GM18867 (cell line): ENCODE measurements around the gene PRR20D.
"Not testable (repeated sequence)": the region's sequence is repeated elsewhere in the genome, so short reads cannot be mapped to it uniquely, and the experiment has no call there.

ENCODE experiments used
- ATAC-seq: cut with Tn5 transposase; IDR thresholded peaks from one replicate; pipeline ENCODE4 v1.9.1; 2021; ENCODE audit warnings: mild to moderate bottlenecking, moderate library complexity; ENCODE audit not compliant: unreplicated experiment

The PRR20D gene

DNA sequence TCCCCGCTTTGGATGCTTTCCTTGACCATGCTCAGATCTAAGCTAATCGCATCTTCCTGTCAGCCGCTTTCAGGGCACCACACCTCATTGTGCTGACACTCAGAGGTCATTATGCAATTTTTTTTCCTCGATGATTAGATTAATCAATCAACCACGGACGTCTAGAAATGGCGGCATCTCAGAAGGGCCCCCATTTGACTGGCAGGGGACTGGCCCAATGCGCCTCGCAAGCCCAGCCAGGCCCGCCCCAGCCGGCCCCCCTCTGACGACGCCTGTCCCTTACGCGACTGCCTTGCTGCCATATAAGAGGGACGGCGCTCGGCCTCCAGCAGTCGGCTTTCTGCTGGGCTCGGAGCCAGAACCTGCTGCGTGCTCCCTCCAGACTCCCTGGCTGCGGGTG lies at the start of gene PRR20D:
Gene PRR20D (plus strand): TSS at position 301 of the 400 bp plus-strand sequence. CDS start 387 bp downstream, outside the sequence.
- not testable (repeated sequence) for ATAC-seq

DNA sequence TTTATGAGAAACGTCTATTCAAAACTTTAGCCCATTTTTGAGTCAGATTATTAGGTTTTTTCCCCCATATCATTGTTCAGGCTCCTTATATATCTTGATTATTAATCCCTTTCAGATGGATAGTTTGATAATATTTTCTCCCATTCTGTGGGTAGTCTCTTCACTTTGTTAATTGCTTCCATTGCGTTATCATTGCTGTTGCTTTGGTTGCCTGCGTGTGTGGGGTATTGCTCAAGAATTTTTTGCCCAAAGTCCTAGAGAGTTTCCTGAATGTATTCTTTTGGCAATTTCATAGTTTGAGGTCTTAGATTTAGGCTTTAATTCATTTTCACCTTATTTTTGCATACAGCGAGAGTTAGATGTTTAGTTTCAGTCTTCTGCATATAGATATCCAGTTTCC lies 45.5 kb upstream of the PRR20D start:
- no peak for ATAC-seq

DNA sequence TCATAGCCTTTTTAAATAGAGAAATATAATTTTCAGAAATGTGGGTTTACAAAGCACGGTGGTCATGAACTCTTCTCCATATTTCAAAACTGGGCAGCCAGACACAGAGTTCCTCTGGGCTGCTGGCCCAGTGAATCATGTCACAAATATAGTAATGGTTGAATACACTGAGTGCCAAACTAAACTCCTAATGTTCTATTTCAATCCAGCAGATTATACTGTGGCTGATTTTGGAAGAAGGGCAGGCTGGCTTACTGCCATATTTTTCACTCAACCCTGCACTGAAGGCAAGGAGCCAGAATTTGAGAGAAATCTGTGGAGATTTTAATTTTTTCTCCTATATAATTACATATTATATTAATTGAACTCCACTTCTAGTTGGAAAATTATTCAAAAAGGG lies 36.8 kb upstream of the PRR20D start:
- ATAC-seq: no peak

DNA sequence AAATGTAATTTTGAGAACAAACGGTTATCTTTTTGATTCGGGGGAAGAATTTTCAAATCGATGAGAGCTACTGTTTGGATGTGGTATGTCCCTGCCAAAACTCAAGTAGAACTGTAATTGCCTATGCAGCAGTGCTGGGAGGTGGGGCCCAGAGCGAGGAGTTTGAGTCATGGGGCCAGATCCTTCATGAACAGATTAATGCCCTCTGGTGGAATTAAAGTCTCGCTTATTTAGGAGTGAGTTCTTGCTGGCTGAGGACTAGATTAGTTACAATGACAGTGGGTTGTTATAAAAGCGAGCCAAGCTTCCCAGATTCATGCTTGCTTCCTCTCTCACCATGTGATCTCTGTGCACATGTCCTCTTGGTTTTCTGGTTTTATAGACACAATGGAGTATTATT lies 31.5 kb upstream of the PRR20D start:
- ATAC-seq: no peak

DNA sequence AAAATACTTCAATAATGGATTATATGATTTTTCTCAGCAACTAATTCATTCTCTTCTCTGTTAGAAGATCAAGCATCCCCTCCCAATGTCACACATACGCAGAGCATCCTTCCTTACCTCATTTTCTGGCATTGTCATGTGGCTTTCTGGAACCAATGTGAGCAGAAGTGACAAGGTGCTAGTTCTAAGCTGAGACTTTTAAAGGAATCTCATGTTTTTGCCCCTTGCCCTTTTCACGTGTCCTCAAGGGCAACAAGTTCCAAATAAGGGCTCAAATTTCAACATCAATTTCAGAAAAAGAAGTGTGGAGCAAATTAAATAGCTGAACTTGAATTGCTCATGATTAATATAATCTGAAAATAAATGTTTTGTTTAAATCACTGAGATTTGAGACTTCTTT lies 24.3 kb upstream of the PRR20D start:
- ATAC-seq: no peak

DNA sequence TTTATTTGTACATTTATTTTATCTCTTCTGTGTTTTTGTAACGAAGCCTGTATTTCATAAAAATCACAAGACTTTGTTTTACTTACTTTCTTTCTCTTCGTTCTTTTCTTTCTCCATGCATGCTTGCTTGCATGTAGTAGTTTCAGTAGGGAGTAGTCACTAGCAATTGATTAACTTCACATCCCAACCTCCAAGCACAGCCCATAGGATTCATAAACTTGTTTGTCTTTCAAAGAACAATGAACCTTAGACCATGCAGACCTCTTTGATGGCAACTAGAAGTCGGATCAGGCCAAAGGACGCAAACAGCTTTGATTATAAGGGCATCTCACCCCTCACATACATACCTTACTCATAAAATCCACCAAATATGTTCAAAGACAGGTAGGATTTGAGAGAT lies 22.8 kb upstream of the PRR20D start:
- no peak for ATAC-seq

DNA sequence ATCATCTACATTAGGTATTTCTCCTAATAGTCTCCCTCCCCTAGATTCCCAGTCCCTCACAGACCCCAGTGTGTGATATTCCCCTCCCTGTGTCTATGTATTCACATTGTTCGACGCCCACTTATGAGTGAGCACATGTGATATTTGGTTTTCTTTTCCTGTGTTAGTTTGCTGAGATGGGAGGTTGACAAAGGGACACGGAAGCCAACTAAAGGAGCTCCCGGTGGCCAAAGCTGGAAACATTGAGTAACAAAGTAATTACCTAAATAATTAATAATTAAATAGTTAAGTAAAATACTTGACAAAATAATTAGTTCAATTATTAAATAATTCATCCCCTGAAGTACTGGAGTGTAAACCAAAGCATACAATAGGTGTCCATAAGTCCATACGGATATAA lies 21.4 kb upstream of the PRR20D start:
- no peak for ATAC-seq

DNA sequence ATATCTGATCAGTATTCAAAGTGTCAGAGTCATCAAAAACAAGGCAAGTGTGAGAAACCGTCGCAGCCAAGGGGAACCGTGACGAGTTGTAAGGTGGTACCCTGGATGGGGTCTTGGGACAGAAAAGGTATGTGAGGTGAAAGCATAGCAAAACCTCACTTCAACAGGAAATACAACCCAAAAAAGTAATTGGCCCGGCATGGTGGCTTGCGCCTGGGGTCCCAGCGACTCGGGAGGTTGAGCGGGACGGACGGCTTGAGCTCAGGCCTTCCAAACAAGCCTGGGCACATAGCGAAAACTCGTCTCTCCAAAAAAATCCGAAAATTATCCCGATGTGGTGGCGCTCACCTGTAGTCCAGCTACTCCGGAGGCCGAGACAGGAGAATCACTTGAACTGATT lies 20.7 kb upstream of the PRR20D start:
- not testable (repeated sequence) for ATAC-seq

DNA sequence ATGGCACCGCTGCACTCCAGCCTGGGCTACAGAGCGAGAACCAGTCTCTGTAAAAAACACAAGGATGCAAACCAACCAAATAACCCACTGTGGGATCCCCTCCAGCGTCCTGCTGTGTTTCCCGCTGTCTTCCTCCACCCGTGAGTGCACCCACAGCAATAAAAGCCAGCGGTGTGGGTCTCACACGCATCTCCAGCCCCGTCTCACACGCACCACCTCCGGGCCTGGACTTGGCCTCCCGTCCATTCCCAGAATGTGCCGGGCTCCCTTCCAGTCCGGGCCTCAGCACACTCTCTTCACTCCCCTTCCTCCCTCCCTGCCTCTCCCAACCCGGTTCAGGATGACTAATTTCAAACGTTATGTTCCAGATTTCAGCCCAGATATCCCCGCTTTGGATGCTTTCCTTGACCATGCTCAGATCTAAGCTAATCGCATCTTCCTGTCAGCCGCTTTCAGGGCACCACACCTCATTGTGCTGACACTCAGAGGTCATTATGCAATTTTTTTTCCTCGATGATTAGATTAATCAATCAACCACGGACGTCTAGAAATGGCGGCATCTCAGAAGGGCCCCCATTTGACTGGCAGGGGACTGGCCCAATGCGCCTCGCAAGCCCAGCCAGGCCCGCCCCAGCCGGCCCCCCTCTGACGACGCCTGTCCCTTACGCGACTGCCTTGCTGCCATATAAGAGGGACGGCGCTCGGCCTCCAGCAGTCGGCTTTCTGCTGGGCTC lies 20.0 kb upstream of the PRR20D start, which contains the start of gene PRR20A:
Gene PRR20A (plus strand): TSS at position 684 of the 734 bp plus-strand sequence. CDS start 387 bp downstream, outside the sequence.
- ATAC-seq: not testable (repeated sequence)

DNA sequence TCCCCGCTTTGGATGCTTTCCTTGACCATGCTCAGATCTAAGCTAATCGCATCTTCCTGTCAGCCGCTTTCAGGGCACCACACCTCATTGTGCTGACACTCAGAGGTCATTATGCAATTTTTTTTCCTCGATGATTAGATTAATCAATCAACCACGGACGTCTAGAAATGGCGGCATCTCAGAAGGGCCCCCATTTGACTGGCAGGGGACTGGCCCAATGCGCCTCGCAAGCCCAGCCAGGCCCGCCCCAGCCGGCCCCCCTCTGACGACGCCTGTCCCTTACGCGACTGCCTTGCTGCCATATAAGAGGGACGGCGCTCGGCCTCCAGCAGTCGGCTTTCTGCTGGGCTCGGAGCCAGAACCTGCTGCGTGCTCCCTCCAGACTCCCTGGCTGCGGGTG lies 13.2 kb upstream of the PRR20D start, which contains the start of gene PRR20B:
Gene PRR20B (plus strand): TSS at position 301 of the 400 bp plus-strand sequence. CDS start 387 bp downstream, outside the sequence.
- not testable (repeated sequence) for ATAC-seq

DNA sequence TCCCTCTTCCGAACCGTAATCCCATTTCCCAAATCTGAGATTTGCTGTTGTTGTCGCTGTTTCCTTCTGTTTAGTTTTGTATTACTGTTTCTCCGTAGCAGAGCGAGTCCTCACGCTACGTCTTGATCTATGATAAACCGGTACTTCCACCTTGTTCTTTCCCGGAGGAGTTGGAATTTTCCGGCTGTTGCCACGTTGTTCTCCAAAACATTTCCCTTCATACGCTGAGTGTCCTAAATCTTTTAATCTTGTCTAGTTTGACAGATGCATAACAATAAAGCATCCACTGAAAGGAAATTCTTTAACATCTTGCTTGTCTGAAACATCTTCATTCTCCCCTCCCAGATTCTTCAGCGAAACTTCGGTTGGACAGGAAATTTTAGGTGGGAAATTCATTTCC lies 12.3 kb upstream of the PRR20D start:
- ATAC-seq: not testable (repeated sequence)

DNA sequence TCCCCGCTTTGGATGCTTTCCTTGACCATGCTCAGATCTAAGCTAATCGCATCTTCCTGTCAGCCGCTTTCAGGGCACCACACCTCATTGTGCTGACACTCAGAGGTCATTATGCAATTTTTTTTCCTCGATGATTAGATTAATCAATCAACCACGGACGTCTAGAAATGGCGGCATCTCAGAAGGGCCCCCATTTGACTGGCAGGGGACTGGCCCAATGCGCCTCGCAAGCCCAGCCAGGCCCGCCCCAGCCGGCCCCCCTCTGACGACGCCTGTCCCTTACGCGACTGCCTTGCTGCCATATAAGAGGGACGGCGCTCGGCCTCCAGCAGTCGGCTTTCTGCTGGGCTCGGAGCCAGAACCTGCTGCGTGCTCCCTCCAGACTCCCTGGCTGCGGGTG lies 6.7 kb upstream of the PRR20D start, which contains the start of gene PRR20C:
Gene PRR20C (plus strand): TSS at position 301 of the 400 bp plus-strand sequence. CDS start 387 bp downstream, outside the sequence.
- not testable (repeated sequence) for ATAC-seq

DNA sequence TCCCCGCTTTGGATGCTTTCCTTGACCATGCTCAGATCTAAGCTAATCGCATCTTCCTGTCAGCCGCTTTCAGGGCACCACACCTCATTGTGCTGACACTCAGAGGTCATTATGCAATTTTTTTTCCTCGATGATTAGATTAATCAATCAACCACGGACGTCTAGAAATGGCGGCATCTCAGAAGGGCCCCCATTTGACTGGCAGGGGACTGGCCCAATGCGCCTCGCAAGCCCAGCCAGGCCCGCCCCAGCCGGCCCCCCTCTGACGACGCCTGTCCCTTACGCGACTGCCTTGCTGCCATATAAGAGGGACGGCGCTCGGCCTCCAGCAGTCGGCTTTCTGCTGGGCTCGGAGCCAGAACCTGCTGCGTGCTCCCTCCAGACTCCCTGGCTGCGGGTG lies 6.5 kb downstream of the PRR20D start, which contains the start of gene PRR20E:
Gene PRR20E (plus strand): TSS at position 301 of the 400 bp plus-strand sequence. CDS start 387 bp downstream, outside the sequence.
- ATAC-seq: not testable (repeated sequence)

DNA sequence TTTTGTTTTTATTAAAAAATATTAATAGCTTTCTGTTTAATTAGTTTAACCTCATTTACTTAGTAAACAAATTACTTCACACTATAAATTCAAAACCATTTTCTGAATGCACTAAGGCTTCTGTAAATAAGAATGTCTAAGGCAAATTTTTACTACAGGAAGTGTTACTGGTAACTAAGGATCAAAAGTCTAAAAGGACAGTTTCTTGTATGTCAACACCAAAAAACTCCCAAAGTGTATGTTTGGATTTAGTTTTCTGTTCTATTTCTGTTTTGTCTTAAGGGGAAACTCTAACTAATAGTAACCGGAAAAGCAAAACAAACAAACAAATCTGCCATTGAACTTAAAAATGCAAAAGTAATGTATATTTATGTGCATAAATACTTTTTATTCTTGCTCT lies 31.2 kb downstream of the PRR20D start:
- no peak for ATAC-seq

DNA sequence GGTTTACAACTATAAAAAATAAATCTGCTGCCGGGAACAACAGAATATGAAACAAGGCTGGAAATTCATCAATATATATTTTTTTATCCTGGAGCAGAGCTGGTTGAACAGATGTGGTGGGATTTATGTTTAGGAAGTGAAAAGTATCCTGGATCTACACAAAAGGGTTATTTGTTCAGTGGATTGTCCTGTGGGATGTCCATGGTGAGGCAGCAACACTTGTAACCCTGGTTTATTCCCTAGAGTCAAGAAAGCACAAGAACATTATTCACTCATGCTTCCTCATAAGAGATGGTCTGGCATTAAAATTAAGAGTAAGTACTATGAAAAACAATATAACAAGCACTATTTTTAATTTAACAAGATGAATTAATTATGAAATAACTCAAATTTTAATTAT lies 52.6 kb downstream of the PRR20D start:
- ATAC-seq: no peak
